Stimulated activated CD4-positive, alpha-beta T cell treated with anti-CD3 and anti-CD28 coated beads, Interleukin-2, amount 100 ng/mL, for 24 hours (primary cell): Measurements from ENCODE around the gene SLC17A2.
A peak's percentile ranks its signal among the peaks of the same experiment; 100 is the strongest.

Experiments used
- DNase-seq, 2 donors: peaks; one replicate each; pipeline ENCODE4 v3.0.0-alpha.2; 2020

Gene SLC17A2

DNA sequence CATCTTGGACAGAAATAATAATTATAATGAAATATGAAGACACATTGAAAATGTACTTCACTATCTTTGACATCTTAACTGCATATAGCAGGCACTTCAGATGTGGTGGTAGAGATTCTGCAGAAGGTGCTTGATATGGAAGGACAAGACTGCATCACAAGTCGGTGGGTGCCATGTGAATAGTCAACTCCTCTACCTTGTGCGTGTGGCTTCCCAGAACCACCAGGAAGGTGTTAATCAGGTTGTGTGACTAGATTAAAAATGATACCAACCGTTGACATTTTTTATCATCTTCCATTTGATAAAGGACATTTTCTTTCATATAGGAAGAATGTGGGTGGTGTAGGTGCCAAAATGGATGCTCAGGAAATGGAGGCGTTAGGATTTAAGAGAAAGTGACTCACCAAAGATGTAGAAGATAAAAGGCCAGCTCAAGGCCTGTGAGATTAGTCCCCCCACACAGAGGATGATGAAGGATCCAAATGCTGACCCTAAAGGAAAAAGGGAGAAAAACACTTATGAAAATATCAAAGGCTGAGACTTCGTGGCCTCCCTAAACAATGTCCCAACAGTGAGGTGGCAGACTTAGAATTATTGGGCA lies 12.3 kb downstream of the SLC17A2 start:
- peak in 1 of 2 donors; percentile 25 for DNase-seq

DNA sequence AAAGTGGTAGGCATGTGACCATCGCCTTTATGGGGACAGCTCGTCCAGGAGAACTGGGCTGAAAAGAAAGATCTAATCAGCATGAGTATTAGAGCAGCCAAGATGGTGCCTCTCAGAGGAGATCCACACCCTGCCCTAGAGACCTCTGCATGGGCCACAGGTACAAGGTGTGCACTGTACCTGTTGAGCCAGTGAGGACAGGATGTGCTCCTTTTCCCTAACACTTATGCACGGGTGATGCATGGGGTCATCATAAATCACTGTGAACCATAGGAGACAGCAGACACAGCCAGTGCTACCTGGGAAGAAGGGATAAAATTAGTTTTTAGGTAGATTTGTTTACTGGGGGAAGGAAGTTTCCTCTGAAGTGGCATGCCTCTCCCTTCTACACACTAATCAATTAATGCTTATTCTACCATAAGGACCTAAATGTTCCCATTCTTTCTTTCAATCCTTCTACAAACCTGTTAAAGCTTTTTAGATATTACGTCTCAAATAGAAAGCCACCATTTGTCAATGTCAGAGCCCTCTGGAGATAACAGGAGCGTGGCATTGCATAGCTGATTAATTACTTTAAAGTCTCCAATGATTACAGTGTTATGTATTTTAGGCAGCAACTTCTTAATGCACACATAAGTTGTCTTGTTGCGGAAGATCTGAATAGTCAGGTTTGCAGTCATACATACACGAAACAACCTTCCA lies 13.6 kb downstream of the SLC17A2 start:
- no peak for DNase-seq

DNA sequence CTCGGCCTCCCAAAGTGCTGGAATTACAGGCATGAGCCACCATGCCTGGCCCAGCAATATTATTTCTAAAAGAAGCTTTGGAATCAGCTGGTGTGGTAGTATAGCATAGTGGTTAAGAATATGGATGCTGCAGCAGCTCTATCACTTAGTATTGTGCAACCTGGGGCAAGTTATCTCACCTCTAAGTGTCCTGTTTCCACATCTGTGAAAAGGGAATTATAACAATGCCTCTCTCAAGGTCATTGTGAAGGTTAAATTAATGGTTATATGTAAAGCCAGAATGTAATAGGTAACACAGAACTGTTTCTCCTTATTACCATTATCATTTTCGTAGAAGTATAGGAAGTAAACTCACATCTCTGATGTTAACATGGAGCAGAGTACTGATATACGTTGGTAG lies 14.2 kb downstream of the SLC17A2 start:
- DNase-seq, result no peak

DNA sequence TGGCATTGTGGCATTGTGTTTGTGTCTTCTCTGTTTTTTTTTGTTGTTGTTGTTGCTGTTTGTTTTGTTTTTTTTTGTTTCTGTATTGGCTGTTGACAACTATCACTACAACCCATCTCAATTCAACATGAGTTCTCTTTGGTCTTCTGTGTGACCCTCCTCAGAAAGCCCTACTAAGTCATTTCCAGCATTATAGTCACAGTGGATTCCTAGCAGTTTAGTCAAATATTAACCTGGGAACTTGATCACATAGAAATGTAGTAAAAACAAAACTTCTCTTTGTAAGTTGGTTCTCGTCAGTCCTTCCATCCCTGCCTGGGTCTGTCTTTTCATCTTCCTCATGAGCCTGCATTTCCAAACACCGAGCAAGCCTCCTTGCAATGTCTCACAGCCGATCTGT lies 16.8 kb downstream of the SLC17A2 start:
- no peak for DNase-seq

DNA sequence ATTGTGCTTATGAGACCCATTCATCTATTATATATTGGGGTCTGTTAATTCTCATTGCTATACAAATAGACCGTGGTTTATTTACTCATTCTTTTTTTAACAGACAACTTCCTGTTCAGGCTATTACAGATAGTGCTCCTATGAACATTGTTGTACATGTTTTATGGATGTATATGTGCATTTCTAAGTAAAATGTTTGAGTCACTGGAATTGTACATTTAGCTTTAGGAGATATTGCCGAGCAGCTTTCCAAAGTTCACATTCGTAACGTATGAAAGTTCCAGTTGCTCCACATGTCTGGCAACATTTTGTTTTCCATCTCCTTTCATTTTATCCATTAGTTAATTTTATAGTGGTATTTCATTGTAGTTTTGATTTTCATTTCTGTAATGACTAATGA lies 19.1 kb downstream of the SLC17A2 start:
- no peak for DNase-seq

DNA sequence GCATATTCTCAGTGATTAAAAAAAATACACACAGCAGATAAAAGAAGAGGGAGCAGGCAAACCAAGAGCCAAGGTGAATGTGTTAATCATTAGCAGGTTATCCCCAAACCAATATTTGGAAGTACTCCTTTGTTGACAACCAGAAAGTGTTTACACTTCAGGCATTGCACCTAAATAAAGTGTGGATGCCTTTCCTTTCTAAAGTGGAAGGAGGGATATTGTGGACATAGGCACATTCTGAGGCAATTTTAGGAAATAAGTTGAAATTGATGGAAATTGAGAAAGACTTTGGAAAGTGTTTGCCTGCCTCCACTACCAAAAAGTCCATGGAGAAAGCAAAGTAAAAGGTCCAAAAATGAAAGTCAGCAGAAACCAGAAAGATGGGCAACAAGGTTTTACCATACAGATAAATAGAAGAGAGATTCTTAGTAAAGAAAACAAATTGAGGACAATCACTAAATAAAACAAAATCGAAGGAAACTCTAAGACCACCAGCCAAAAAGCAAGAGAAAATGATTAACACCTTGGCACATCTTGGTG lies 22.9 kb downstream of the SLC17A2 start:
- no peak for DNase-seq

DNA sequence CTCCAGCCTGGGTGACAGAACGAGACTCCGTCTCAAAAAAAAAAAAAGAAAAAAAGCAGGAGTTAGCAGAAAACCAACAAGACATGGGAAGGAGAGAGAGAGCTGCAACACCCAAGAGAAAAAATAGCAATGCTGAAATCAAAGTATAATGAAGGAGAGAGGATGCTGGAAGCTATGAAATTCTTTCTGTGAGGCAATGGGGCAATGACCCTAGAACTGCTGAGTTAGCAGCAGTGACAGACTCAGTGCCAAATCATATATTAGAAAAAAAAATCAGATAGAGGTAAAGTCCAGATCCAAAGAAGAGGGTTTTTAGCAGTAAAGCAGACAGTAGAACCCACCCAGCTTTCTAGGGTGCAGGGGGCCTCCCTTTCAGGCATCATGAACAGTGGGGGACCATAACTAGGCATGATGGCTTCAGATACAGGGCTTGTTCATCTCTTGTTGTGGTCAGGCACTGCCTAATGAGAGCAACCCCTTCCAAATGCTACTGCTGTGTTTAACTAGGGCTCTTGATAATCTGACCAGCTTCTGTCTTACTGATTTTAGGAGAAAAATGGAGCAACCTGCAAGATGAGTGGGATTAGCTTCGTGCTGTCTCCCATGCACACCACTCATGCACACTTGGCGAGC lies 26.9 kb downstream of the SLC17A2 start:
- no peak for DNase-seq

DNA sequence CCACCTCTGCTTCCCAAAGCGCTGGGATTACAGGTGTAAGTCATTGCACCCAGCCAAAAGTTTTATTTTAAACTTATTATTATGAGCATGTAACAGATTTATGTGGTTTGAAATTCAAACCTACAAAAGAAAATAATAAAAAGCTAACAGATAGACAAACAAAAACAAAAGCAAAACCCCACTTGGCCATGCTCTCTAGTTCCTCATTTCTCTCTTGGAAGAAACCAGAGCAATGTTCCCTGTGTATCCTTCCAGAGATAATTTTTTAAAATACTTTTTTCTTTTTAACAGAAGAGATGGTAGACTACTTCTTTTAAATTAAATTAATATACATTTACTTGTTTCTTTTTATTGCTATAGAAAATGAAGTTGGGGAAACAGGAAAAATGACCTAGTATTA lies 28.4 kb downstream of the SLC17A2 start:
- DNase-seq, result no peak

DNA sequence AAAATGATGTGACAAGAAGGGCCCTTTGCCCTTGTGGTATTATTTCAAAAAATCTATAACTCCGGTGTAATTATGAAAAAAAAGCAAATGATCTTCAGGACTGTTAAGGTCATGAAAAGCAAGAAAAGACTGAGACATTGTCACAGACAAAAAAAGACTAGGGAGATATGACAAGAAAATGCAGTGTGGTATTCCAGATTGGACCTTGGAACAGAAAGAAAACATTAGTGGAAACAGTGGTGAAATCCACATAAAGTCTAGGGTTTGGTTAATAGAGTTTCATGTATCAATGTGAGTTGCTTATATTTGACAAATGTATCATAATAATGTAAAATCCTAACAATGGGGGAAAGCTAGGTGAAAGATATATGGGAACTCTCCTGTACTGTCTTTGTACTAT lies 29.6 kb downstream of the SLC17A2 start:
- DNase-seq, result no peak

DNA sequence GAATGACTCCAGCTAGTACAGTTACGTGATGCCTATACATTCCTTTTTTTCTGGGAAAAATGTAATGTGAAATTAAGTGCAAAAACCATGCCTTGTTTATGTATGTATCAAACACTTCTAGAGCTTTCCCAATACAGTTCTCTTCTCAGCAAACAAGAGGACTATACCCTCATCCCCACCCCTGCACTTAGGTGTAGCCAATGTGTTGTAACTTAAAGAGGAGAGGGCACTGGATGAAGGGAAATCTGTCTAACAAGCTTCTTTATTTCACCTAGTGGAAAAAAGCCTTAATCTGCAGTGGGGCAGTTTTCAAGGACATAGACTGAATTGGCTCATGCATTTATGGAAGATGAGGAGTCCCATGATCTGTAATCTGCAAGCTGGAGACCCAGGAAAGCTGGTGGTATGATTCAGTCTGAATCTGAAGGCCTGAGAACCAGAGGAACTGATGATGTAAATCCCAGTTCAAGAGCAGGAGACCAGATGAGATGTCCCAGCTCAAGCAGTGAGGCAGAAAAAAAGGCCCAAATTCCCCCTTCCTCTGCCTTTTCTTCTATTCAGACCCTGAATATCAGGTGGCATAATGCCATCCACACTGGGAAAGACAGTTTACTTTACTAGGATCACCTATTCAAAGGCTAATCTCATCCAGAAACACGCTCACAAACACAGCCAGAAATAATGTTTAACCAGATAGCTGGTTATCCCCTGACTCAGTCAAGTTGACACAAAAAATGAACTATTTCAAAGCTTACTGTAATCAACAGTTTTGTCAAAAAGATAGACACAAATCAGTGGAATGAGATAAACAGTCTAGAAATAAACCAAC lies 30.7 kb downstream of the SLC17A2 start:
- DNase-seq, result no peak

DNA sequence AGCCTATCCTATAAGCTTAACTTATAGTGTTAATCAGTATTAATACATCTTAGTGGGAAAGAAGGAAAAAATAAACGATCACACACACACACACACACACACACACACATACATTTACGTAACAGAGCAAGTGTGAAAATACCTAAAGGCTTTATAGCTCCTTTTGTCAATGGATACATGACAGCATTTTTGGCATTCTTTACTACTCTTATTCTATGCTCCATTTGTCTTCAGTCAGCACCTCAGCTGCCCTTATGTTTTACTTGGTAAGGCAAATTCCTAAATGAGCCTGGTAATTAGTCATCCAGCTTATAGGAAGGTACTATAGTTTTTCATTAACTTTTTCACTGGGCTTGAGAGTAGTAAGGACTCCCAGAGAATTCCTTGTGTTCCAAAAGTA lies 31.4 kb downstream of the SLC17A2 start:
- no peak for DNase-seq

DNA sequence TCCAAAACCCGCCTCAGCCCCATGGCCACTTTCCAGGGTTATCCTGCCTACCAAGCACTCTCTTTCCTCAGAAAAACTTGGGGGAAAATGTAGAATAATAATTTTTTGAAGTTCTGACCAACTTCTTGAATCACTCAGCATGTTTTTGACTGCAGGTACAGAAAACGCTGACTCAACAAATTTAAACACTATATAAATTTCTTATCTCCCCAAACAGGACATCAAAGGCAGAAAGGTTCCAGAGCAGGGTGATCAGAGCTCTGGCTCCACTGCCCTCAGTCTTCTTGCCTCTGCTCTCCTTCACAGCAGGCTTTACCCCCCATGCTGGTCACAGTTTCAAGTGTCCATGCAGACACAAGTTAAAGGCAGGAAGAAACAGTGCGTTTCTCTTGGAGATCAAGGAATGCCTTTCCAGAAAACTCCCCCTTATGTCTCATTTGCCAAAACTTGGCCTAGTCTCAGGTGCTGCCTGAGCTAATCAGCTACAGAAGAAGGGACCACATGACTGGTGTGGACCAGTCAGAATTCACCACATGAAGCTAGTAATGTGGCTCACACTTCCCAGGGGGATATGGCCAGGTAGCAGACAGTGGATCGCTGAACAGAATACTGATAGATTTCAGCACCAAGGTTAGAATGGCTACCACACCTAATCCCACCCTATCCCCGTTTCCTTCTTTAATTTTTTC lies 32.1 kb downstream of the SLC17A2 start:
- no peak for DNase-seq

DNA sequence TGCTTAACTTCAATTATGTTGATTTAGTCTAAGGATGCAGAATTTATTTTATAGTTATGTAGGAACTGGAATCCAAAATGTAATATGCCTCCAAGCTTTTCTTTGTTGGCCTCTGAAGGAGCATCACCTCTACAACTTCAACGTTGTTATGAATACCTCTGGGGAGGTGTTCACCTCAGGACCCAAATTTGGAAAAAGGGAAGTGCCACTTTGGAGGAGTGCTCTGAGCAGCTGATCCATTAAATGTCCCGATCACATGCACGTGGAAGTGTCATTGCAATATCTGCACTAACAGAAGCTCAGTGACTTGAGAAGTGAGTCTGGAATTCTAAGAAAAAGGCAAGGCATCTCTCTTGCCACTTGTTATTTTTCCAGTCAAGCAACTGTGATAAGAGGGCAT lies 34.2 kb downstream of the SLC17A2 start:
- DNase-seq, result no peak

DNA sequence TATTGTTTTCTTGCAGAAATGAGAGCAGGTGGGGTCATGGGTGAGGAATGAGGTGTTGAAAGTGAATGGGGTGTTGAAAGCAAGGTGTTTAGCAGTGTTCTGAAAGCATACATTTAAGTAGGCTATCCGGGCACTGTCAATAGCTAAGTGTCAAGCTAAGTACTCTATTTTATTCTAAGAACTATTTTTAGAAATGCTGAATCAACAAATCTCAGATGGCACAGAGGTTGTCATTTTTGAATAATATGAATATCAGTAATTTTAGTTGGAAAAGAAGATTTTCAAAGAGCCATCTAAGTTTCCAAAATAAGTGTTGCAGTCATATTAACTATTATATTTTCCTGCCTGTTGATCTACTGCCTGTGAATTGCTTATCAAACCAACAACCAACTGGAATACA lies 34.7 kb downstream of the SLC17A2 start:
- no peak for DNase-seq

DNA sequence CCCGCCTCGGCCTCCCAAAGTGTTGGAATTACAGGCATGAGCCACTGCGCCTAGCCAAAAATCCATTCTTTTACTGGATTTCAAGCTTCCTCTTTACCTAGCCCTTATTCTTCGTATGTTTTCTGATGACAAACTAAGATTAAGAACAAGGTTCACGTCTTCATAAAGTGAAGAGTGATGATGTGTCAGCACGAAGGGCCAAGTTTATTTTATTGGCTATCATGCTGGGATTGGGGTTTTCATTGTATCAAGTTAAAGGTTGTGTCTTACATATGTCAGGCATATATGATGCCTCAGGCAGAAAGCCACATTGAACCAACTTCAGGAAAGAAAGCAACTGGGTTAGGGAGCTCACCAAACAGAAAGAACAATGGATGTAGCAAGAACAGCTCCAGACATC lies 36.7 kb downstream of the SLC17A2 start:
- no peak for DNase-seq

DNA sequence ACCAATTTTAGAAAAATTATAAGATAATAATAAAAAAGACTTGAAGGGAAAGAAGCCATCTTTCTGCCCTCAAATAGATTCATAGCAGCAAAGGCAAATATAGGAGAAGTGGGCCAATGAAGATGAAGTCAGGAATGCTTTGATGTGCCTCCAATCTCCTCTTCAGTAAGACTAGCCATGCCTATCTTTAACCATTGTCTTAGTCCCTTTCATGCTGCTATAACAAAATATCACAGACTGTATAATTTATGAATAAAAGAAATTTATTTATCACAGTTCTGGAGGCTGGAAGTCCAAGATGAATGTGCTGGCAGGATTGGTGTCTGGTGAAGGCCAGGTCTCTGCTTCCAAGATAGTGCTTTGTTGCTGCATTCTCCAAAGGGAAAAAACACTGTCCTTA lies 37.6 kb downstream of the SLC17A2 start:
- DNase-seq, result no peak

DNA sequence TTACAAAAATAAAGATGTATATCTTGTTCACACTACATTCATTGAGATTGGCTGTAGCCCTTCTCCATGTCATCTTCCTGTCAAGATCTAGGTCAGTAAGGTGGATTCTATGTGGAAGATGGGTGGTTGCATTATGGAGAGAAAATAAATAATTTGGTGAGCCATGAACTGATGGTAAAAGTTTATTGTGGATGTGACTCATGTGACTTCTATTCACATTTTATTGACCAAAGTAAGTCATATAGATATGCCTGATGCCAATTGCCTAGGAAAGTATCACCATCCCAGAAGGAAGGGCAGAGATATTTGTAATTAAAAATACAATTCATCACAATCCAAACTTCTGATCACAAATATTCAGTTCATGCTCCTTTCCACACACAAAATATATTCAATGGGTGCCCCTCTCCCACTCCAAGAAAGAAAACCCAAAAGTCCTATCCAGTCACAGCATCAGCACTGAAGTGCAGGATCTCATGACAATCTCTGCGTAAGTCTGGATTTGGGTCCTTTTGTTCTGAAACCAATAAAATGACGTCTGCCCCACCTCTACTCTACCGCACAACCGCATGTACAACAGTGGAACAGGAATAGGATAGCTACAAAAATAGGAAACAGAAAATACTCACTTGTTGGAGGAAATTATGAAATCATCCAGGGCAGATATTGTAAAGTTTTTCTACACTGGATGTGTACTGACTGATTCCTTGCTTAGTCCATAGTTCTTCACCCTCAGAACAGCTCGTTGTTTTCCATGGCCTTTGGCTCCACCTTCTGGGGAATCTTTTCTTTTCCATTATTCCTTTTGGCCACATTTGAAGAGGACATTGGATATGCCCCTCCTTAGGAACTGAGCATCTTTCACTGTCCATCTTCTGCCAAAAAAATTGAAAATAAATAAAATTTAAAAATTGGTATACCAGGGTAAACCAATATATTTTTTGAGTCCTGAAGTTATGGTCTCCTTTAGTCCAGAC lies 40.3 kb downstream of the SLC17A2 start:
- no peak for DNase-seq

DNA sequence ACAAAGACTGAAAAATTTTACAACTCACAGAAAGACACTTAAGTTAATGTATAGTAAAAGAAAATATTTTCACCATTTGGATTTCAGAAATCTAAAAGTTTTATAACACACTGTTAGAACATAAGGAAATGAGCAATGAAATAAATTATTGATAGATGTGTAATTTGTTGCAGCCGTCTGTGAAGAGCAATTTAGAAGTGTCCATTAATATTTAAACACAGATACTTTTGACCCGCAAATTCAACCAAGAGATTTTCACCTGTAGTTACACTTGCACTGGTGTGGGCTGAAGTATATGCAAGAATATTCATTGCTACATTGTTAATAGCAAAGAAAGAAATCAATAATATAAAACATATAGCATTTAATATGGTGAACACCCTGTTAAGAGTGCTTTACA lies 41.9 kb downstream of the SLC17A2 start:
- DNase-seq, result no peak

DNA sequence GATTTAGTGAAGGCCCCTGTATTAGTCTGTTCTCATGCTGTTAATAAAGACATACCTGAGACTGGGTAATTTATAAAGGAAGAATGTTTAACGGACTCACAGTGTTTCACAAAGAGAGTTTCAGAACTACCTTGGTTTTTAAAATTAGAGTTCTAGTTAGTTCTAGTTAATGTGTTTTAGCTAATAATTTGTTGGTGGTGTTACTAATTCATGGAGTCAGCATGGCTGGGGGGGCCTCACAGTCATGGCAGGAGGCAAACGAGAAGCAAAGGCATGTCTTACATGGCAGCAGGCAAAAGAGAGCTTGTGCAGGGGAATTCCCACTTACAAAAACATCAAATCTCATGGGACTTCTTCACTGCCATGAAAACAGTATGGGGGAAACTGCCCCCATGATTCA lies 44.4 kb downstream of the SLC17A2 start:
- no peak for DNase-seq

DNA sequence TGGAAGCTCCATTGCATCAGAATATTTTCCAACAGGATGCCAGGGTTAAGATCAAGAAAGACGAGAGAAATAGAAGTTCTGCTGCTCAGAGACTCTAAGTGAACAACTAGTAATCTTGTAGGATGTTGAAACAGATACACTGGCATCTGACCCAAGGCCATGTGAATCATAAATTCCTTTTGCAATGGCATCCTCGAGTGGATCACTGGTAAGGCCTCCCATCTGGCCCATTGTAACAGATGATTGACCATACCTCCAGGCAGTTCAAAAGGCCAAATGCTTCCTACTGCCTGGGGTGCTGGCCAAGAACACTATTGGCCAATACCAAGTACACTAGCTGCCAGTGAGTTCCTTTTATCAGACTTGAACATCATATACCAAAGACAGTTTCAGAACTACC lies 46.5 kb downstream of the SLC17A2 start:
- no peak for DNase-seq

DNA sequence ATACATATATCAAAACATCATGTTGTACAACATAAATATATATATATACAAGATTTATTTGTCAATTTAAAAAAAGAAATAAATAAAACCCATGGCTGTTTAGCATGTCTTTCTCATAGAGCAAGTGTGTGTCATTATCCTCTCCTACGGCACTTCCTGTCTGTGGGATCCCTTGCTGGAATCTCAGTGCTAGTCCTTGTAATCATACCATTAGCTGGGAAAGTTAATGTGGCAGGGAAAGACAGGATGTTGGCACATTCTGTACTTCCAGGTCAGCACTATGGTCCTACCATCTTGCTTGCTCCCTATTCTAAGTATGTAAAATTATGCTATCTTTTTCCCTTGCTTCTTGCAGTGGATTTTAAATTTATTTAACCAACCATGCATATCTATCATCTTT lies 47.0 kb downstream of the SLC17A2 start:
- no peak for DNase-seq
